Mucosa of gallbladder (tissue), 1 donor: ENCODE data around the gene STK25. TPM values are rescaled to one million over a fixed set of nuclear protein-coding genes. Genes with fewer than 3 reads are reported as not detected.
"Not testable (repeated sequence)": the region's sequence is repeated elsewhere in the genome, so short reads cannot be mapped to it uniquely, and the experiment has no call there.

ENCODE experiments used
- DNase-seq: peaks from one replicate; pipeline ENCODE4 v3.0.0-alpha.2; 2020; ENCODE audit warnings: low spot score
- total RNA-seq: library from RNA; stranded (reverse); gene quantifications from one replicate; pipeline ENCODE4 v1.2.1, GENCODE V29; 2021
- donor health status: DM: no; HTN: no; CAD: no.

Gene STK25
- total RNA-seq, 1 donor from 2014 or later: 158 TPM

DNA sequence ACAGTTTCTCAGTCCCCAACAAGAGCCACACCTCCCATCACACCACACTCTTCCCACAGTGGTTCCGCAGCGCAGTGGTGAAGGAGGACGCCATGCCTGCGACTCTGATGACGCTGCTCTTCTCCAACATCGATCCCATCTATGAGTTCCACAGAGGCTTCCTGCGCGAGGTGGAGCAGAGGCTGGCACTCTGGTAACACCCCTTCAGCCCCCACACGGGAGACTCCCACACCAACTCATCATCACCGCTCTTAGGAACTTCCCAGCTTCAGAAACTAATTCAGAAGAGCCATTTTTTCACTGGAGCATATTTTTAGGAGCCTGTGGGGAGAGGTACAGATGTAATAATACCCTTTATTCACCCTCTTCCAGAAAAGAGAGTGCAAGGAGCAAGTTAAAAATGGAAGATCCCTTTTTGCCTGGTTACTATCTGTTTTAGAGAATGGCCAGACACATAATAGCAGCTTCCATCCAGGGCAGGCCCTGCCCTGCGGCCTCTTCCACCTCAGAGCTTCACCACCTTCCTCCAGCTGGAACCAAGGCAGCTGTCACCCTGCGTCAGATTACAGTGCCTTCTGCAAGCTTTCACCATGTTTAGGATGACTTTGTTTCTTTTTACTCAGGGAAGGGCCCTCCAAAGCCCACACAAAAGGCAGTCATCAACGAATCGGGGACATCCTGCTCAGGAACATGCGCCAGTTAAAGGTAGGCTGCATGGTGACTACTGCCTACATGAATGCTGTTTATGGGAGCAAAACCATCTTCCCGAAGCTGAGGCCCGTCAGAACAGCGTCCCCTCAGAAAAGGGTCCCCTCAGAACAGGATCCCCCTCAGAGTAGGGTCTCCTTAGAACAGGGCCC, 44.9 kb downstream of the STK25 start:
- no peak for DNase-seq

DNA sequence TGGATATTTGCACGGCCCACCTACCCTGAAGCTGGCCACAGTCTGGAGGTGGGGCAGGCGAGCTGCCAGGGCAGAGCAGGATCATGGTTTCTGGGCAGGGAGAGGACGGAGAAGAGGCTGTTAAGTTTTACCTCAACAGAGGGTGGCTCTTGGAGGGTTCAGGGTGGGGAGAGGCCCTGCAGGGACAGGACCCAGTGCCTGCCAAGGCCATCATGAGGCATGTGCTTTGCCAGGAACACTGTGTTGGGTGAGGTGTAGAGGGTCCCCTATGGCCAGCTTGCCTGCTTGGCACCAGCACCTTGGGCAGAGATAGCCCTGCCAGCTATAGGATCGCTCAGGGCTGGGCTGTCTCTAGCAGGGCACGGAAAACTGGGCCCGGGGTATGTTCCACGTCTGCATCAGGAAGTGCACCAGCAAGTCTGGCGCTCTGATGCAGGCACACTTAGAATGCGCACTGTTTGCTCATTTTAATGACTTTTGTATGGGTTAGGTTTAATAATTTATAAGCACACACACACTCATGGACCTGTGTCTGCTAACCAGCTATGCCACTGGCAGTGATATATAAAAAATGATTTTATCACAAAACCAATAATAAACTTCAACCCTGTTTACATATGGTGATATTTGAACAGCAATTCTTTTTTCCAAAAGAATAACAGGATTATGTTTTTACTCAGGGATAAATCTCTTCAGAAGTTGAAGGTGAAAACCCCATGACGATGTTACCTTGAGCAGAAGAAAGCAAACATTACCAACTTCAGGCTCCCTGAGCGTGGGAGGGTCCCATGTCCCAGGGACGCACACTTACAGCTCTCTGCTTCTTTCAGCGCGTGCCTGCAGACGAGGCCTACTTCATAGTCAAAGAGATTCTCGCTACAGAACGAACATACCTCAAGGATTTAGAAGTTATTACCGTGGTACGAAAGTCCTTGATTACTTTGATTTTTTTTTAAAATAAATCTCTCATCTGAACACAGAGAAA, 46.4 kb downstream of the STK25 start:
- peak; percentile 15 for DNase-seq

DNA sequence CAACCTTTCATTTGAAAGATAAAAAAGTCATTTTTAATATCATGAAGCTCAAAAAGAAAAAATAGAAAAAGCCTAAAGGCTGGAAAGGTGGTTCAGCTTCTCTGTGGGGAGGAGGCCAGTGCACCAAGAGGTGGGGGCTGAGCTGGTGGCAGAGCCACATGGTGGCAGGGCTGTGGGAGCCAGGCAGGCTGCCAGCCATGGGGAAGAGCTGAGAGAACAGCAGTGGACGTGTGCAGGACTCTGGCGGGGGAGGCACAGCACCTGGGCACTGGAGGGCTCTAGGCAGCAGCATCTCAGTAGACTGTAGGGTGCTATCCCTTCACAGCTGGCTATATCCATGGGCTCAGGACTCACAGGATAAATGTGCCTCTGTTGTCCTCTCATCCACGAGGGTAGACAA, 47.8 kb downstream of the STK25 start:
- no peak for DNase-seq

GRCh38 chr2:241459520-241459919, 48.9 kb downstream of the STK25 start:
- DNase-seq: no peak

DNA sequence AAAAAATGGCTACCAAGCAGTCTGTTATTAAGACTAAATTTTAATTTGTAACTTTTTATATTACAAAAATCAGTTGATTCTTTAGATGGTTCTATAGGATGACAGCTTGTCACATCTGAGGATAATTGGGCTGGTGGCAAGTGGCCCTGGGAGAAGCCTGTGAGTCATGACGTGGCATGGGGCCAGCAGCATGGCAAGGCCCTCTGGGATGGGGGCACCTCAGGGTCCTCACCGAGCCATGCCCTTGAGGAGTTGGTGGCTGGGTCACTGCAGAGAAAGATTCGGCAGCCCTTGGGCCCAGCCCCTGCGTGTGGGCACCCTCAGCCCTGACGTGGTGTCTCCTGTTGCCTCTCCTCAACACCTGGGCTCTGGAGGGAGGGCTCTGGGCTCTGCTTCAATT, 49.7 kb downstream of the STK25 start:
- DNase-seq: no peak

GRCh38 chr2:241456546-241456945, 51.8 kb downstream of the STK25 start:
- no peak for DNase-seq

GRCh38 chr2:241454837-241455485, 53.4 kb downstream of the STK25 start:
- no peak for DNase-seq

DNA sequence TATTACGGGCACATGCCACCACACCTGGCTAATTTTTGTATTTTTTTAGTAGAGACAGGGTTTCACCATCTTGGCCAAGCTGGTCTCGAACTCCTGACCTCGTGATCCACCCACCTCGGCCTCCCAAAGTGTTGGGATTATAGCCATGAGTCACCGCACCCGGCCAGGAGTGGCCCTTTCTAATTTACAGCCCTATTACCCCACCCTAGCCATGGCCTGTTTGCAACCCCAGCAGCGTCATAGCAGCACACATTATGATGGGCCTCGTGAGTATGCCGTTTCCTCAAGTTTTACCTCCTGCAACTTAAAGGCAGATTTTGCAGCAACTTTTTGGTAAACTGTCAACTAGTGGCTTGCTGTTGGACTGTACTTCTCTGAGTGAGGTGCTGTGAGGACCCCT, 54.5 kb downstream of the STK25 start:
- not testable (repeated sequence) for DNase-seq

- DNase-seq: no peak
Observed at GRCh38 chr2:241451840-241452506, 56.4 kb downstream of the STK25 start.

DNA sequence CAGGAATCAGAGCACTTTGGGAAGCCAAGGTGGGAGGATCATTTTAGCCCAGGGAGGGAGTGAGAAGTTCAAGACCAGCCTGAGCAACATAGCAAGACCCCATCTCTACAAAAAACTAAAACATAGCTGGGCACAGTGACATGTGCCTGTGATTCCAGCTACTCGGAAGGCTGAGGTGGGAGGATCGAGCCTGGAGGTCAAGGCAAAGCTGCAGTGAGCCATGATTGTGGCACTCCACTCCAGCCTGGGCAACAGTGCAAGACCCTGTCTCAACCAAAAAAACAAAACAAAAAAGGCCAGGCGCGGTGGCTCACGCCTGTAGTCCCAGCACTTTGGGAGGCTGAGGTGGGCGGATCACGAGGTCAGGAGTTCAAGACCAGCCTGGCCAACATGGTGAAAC, 58.3 kb downstream of the STK25 start:
- not testable (repeated sequence) for DNase-seq

DNA sequence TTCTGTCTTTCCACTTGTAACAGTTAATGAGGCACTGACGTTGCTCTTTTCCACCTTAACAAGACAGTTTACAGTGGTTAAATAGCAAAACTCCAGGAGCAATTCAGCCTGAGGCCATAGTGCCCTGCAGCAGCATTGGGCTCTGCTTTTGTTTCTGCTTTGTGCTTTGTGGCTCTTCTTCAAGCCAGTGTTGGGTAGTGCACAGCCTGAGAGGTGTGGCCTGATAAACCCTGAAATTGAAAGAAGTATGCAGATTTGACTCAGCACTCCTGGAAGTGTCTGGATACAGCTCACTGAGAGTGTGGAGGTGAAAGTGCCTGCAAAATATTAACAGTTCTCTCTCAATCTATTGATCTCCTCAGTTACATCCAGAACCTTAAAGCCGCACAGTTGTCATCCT, 63.0 kb downstream of the STK25 start:
- peak; percentile 41 for DNase-seq

GRCh38 chr2:241443486-241444223, 64.7 kb downstream of the STK25 start:
- DNase-seq: peak; percentile 63

Other genes with a start within 250 kb of the STK25 start
- 464 TPM for gene HDLBP, start 192.9 kb downstream of the STK25 start, total RNA-seq
- gene SEPTIN2, start 192.7 kb downstream of the STK25 start, total RNA-seq: 234 TPM
- 68.8 TPM for gene FARP2, start 152.3 kb downstream of the STK25 start, total RNA-seq
- gene BOK, start 50.2 kb upstream of the STK25 start, total RNA-seq: 76.8 TPM
- 53.8 TPM for gene THAP4, start 128.6 kb upstream of the STK25 start, total RNA-seq
- gene ATG4B, start 129.1 kb upstream of the STK25 start, total RNA-seq: 130 TPM
- 26.2 TPM for gene DTYMK, start 178.2 kb upstream of the STK25 start, total RNA-seq
- gene ING5, start 193.5 kb upstream of the STK25 start, total RNA-seq: 47.4 TPM
- gene D2HGDH, start 226.0 kb upstream of the STK25 start, total RNA-seq: 71.5 TPM